Measurements from ENCODE around the gene CTNND2. TPM values are rescaled to one million over a fixed set of nuclear protein-coding genes. Genes with fewer than 3 reads are reported as not detected.
A peak's percentile ranks its signal among the peaks of the same experiment; 100 is the strongest.

The CTNND2 gene
- total and polyA plus RNA-seq, 2 donors (not counting 1 experiment from before 2014, with no cell fraction given): not detected

DNA sequence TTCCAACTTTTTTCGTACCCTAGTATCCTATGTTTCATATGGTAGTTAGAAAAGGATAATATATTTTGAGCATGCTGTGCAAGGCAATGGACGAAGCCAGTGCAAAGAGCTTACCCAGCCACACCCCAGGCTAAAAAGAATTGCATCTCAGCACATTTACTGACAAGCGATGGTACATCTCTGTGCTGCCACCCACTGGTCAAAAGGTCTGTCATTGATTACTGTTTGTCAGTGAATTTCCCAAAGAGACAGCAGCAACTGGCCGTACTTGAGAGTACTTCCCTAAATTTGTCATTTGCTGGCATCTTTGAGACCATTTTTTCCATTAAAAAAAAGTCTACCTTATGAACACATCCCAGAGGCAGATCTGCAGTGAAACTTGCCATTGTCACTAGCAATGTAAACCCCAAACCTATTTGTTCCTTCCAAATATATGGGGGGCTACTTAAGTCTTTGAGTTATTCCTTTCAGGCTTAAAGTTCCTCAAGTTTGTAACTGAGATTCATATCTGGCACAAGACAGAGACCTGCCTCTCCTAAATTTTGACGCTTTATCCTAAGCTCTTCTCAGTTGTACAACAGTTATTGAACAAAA, 184.3 kb downstream of the CTNND2 start:
- H3K4me2 ChIP-seq (replicated peaks; ENCODE audit: low read depth, low read length, poor library complexity, severe bottlenecking): no peak overlapping the region
- no peak overlapping the region for H2AFZ ChIP-seq (ENCODE audit: insufficient read depth, low read depth, low read length, poor library complexity, severe bottlenecking)
- 29% methylated on average over 4 of the region's 5 CpGs for WGBS (ENCODE audit: insufficient coverage)
- no peaks in the 10 kb centered on the region for H3K36me3 ChIP-seq (replicated peaks in 1 of 2; ENCODE audit: control extremely low read depth in 1 of 2, control insufficient read depth in 1 of 2, extremely low read depth in 1 of 2, insufficient read depth in 2 of 2, low read length in 1 of 2)
- Mint-ChIP-seq H3K9me3 (ENCODE audit: insufficient read depth) (peaks cover 2% of the 10 kb centered on the region), H3K4me1 (no peaks in the 10 kb centered on the region), H3K27ac (no peak overlapping the region), H3K4me3 (no peak overlapping the region), H3K27me3 (no peaks in the 10 kb centered on the region)
- ATAC-seq (ENCODE audit: low read depth) (no peak), DNase-seq (peak; percentile 4)
- POLR2A ChIA-PET: no interaction called here
- CTCF ChIA-PET: interaction anchor here (0.8 kb wide), 1 partner anchor 12 kb away, joined by 5 read pairs; no protein-coding TSS in a partner anchor
- peaks cover 0 to 5% (median 0%) of the 10 kb centered on the region in 3 donors for H3K9me3 ChIP-seq (ENCODE audit: control extremely low read depth in 1 of 3, control insufficient read depth in 2 of 3, insufficient read depth in 1 of 3, low read length in 2 of 3)
- TF ChIP-seq, protein P1, sequence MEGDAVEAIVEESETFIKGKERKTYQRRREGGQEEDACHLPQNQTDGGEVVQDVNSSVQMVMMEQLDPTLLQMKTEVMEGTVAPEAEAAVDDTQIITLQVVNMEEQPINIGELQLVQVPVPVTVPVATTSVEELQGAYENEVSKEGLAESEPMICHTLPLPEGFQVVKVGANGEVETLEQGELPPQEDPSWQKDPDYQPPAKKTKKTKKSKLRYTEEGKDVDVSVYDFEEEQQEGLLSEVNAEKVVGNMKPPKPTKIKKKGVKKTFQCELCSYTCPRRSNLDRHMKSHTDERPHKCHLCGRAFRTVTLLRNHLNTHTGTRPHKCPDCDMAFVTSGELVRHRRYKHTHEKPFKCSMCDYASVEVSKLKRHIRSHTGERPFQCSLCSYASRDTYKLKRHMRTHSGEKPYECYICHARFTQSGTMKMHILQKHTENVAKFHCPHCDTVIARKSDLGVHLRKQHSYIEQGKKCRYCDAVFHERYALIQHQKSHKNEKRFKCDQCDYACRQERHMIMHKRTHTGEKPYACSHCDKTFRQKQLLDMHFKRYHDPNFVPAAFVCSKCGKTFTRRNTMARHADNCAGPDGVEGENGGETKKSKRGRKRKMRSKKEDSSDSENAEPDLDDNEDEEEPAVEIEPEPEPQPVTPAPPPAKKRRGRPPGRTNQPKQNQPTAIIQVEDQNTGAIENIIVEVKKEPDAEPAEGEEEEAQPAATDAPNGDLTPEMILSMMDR (IDR thresholded peaks at IDR 0.05): no peak
- no peak for TF ChIP-seq EZH2 (IDR thresholded peaks at IDR 0.05; ENCODE audit: borderline replicate concordance, insufficient read depth, low read depth, low read length, poor library complexity, severe bottlenecking)
- intact Hi-C loops (cut with micrococcal nuclease): no loop called here
- no peaks in the 10 kb centered on the region for H3K4me1 ChIP-seq (ENCODE audit: control insufficient read depth in 2 of 2, insufficient read depth in 2 of 2, low read length in 2 of 2)
- H3K79me2 ChIP-seq (ENCODE audit: control insufficient read depth, insufficient read depth, low read length): no peaks in the 10 kb centered on the region
- no peak overlapping the region for H3K27ac ChIP-seq (ENCODE audit: low read length in 2 of 2)
- no peaks in the 10 kb centered on the region for H4K20me1 ChIP-seq (ENCODE audit: control insufficient read depth, insufficient read depth, low read length, poor library complexity, severe bottlenecking)
- H3K9ac ChIP-seq (ENCODE audit: low read length): no peak overlapping the region
- H3K4me3 ChIP-seq (ENCODE audit: control extremely low read depth in 1 of 5, extremely low read depth in 1 of 5, insufficient read depth in 1 of 5, low read depth in 2 of 5, low read length in 4 of 5): no peak overlapping the region
- H3K27me3 ChIP-seq (replicated peaks in 1 of 4; ENCODE audit: control extremely low read depth in 1 of 4, control insufficient read depth in 3 of 4, insufficient read depth in 4 of 4, low read length in 3 of 4): no peaks in the 10 kb centered on the region

DNA sequence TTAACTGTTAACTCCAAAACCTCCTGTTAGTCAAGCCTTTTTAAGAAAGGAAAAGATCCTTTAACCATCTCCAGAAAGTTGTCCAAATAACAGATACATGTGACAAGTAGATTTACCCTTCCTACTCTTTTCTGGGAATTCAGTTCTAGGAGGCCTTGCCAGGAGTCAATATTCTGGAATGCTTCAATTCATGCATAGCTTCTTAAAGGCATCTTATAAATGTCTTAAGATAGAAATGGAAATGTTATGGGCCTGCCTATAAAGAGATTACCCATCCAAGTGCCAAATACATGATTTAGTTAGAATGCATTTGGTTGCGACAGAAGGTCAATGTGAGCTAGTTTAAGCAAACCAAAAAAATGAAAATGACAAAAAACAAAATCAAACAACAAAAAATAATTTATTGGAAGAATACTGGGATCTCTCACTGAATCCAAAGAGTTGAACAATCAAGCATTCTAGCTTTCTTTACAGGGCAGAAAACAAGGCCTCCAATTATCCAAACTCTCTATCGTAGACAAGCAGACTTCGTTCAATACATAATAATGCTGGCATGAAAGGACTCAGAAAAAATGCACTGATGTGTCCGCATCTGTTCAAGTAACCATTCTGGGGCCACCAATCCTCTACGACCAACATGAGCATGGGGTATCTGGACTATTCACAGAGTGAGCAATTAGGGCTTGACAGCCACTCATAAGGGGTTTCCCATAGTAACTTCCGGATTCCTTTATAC, 188.6 kb downstream of the CTNND2 start:
- 91% methylated on average over 4 of the region's 6 CpGs for WGBS (ENCODE audit: insufficient coverage)
- H3K27me3 Mint-ChIP-seq: no peaks in the 10 kb centered on the region
- Histone ChIP-seq H3K79me2 (ENCODE audit: control insufficient read depth, insufficient read depth, low read length) (no peaks in the 10 kb centered on the region), H3K4me3 (ENCODE audit: control extremely low read depth in 1 of 5, extremely low read depth in 1 of 5, insufficient read depth in 1 of 5, low read depth in 2 of 5, low read length in 4 of 5) (no peak overlapping the region), H2AFZ (ENCODE audit: insufficient read depth, low read depth, low read length, poor library complexity, severe bottlenecking) (no peak overlapping the region), H3K36me3 (replicated peaks in 1 of 2; ENCODE audit: control extremely low read depth in 1 of 2, control insufficient read depth in 1 of 2, extremely low read depth in 1 of 2, insufficient read depth in 2 of 2, low read length in 1 of 2) (no peaks in the 10 kb centered on the region), H4K20me1 (ENCODE audit: control insufficient read depth, insufficient read depth, low read length, poor library complexity, severe bottlenecking) (no peaks in the 10 kb centered on the region), H3K9me3 (ENCODE audit: control extremely low read depth in 1 of 3, control insufficient read depth in 2 of 3, insufficient read depth in 1 of 3, low read length in 2 of 3) (peaks cover 0 to 5% (median 0%) of the 10 kb centered on the region in 3 donors), H3K9ac (ENCODE audit: low read length) (no peak overlapping the region), H3K4me2 (replicated peaks; ENCODE audit: low read depth, low read length, poor library complexity, severe bottlenecking) (no peak overlapping the region), H3K27ac (ENCODE audit: low read length in 2 of 2) (no peak overlapping the region), H3K27me3 (replicated peaks in 1 of 4; ENCODE audit: control extremely low read depth in 1 of 4, control insufficient read depth in 3 of 4, insufficient read depth in 4 of 4, low read length in 3 of 4) (no peaks in the 10 kb centered on the region), H3K4me1 (ENCODE audit: control insufficient read depth in 2 of 2, insufficient read depth in 2 of 2, low read length in 2 of 2) (no peaks in the 10 kb centered on the region)
- H3K27ac Mint-ChIP-seq: no peak overlapping the region
- no peak for TF ChIP-seq EZH2 (IDR thresholded peaks at IDR 0.05; ENCODE audit: borderline replicate concordance, insufficient read depth, low read depth, low read length, poor library complexity, severe bottlenecking)
- intact Hi-C loops (cut with micrococcal nuclease): no loop called here
- no peaks in the 10 kb centered on the region for H3K4me1 Mint-ChIP-seq
- ATAC-seq (ENCODE audit: low read depth): no peak
- ChIA-PET POLR2A (no interaction called here), CTCF (no interaction called here)
- no peak overlapping the region for H3K4me3 Mint-ChIP-seq
- H3K9me3 Mint-ChIP-seq (ENCODE audit: insufficient read depth): no peaks in the 10 kb centered on the region
- no peak for DNase-seq
